K562 (cell line): ENCODE measurements around the gene SLC35G2. TPM values are rescaled to one million over a fixed set of nuclear protein-coding genes. Genes with fewer than 3 reads are reported as not detected.

Experiments
- NONO ChIP-seq, 2 experiments: fragments of 200-400 bp in 1 of 2; fragments of 450-650 bp in 1 of 2; formaldehyde crosslinking in 1 of 2; IDR thresholded peaks; 2 replicates each; pipeline ENCODE4 v1.6.1; 2017; ENCODE audit warnings: low read depth in 2 of 2, mild to moderate bottlenecking in 2 of 2, moderate library complexity in 2 of 2, low read length in 1 of 2
- PREB ChIP-seq: sonication (generic); formaldehyde crosslinking; IDR thresholded peaks from 2 replicates; pipeline ENCODE4 v1.8.1; 2023; ENCODE audit warnings: mild to moderate bottlenecking, missing genetic modification reagents
- SRF ChIP-seq, 2 experiments: fragments of 250-450, 450-650 bp in 1 of 2; sonication (Bioruptor Pico) in 1 of 2; sonication (generic) in 1 of 2; formaldehyde crosslinking; IDR thresholded peaks; 2 replicates each; pipeline versions ENCODE4 v1.5.0 to v1.5.1; 2020 to 2022; ENCODE audit warnings: mild to moderate bottlenecking in 1 of 2, missing genetic modification reagents in 1 of 2
- TAL1 ChIP-seq: fragments of 450-650 bp; IDR thresholded peaks from 2 replicates; pipeline ENCODE4 v1.6.1; 2016; ENCODE audit warnings: mild to moderate bottlenecking
- TBL1XR1 ChIP-seq, 2 experiments: IDR thresholded peaks; 2 replicates each; pipeline ENCODE4 v1.6.1; 2012; ENCODE audit warnings: improper control_type of control experiment in 2 of 2, low read length in 2 of 2, mild to moderate bottlenecking in 1 of 2
- TEAD4 ChIP-seq, 2 experiments: sonication (generic) in 1 of 2; formaldehyde crosslinking in 1 of 2; IDR thresholded peaks; 2 replicates each; pipeline versions ENCODE4 v1.6.1 to v1.8.0; 2012 to 2022; ENCODE audit warnings: borderline replicate concordance in 1 of 2, inconsistent platforms in 1 of 2, low read length in 1 of 2, mild to moderate bottlenecking in 1 of 2, missing genetic modification reagents in 1 of 2
- ZNF644 ChIP-seq: fragments of 200-800 bp; sonication (Bioruptor generic); IDR thresholded peaks from 2 replicates; pipeline ENCODE4 v1.6.1; 2016; ENCODE audit warnings: low read depth, missing genetic modification characterization, missing compliant biosample characterization
- polyA plus RNA-seq, 8 experiments: library from polyadenylated mRNA; depleted of rRNA in 4 of 8; stranded (reverse) in 5 of 8; unstranded in 3 of 8; fragments of >200 nt; fragmentation: Nextera tagmentation in 2 of 8; fragmentation: Illumina TruSeq in 1 of 8; extraction: Ambion mirVana in 2 of 8; extraction: Trizol in 1 of 8; gene quantifications; 2 replicates each; pipeline versions ENCODE4 v1.2.1 to v1.2.3, GENCODE V29; 2011 to 2014; ENCODE audit warnings: inconsistent platforms in 1 of 8, missing spikeins in 1 of 8
- total RNA-seq, 7 experiments: library from RNA; depleted of rRNA in 6 of 7; stranded (reverse); fragments of >200 nt in 6 of 7; fragmentation: Illumina TruSeq in 2 of 7; extraction: Trizol in 2 of 7; gene quantifications; 2 replicates each; pipeline versions ENCODE4 v1.2.1 to v1.2.3, GENCODE V29; 2011 to 2021; ENCODE audit warnings: low replicate concordance in 1 of 7
- TF ChIP-seq, protein P1 (sequence below): sonication (generic); IDR thresholded peaks from 2 replicates; pipeline ENCODE4 v1.6.1; 2016
- TF ChIP-seq, protein P2 (sequence below): fragments of 250-450 bp; sonication (Bioruptor Pico); IDR thresholded peaks from 2 replicates; pipeline ENCODE4 v1.5.1; 2021; ENCODE audit warnings: mild to moderate bottlenecking

Gene SLC35G2
- total and polyA plus RNA-seq, 9 of the 15 experiments (the other 6 are each of a cell fraction or from before 2014, with no cell fraction given), result 2.6 to 5.9 (median 3.2) TPM

- TF ChIP-seq, protein P1, sequence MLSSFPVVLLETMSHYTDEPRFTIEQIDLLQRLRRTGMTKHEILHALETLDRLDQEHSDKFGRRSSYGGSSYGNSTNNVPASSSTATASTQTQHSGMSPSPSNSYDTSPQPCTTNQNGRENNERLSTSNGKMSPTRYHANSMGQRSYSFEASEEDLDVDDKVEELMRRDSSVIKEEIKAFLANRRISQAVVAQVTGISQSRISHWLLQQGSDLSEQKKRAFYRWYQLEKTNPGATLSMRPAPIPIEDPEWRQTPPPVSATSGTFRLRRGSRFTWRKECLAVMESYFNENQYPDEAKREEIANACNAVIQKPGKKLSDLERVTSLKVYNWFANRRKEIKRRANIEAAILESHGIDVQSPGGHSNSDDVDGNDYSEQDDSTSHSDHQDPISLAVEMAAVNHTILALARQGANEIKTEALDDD, result peak; percentile 15; the same call in 1 of the 2 replicates
- no peak for TF ChIP-seq NONO (IDR thresholded peaks at IDR 0.05; ENCODE audit: low read depth in 2 of 2, low read length in 1 of 2)
- TF ChIP-seq TEAD4 (IDR thresholded peaks at IDR 0.05; ENCODE audit: low read length), result no peak
- TF ChIP-seq TEAD4 (CRISPR knock-in tag; IDR thresholded peaks at IDR 0.05; ENCODE audit: borderline replicate concordance), result no peak
- TF ChIP-seq, protein P2, sequence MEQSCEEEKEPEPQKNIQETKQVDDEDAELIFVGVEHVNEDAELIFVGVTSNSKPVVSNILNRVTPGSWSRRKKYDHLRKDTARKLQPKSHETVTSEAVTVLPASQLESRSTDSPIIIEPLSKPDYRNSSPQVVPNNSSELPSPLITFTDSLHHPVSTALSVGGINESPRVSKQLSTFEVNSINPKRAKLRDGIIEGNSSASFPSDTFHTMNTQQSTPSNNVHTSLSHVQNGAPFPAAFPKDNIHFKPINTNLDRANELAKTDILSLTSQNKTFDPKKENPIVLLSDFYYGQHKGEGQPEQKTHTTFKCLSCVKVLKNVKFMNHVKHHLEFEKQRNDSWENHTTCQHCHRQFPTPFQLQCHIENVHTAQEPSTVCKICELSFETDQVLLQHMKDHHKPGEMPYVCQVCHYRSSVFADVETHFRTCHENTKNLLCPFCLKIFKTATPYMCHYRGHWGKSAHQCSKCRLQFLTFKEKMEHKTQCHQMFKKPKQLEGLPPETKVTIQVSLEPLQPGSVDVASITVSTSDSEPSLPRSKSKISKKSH (CRISPR knock-in tag), result no peak
- no peak for TF ChIP-seq ZNF644
- peak; percentile 26; the same call in 1 of the 2 replicates for TF ChIP-seq TAL1
- TF ChIP-seq SRF (CRISPR knock-in tag; IDR thresholded peaks at IDR 0.05), result no peak
- no peak for TF ChIP-seq PREB (CRISPR knock-in tag)
- no peak for TF ChIP-seq TBL1XR1 (IDR thresholded peaks at IDR 0.05; ENCODE audit: low read length in 2 of 2)
These were observed 20.6 kb downstream of the SLC35G2 start (continued) for GRCh38 chr3:136839556-136839931.
